HG03103 (cell line): ENCODE measurements around the gene RNF150.
"Not testable (repeated sequence)": the region's sequence is repeated elsewhere in the genome, so short reads cannot be mapped to it uniquely, and the experiment has no call there.

Experiments used
- ATAC-seq: cut with Tn5 transposase; IDR thresholded peaks from one replicate; pipeline ENCODE4 v1.9.1; 2021; ENCODE audit warnings: low read depth; ENCODE audit not compliant: unreplicated experiment

RNF150 gene

DNA sequence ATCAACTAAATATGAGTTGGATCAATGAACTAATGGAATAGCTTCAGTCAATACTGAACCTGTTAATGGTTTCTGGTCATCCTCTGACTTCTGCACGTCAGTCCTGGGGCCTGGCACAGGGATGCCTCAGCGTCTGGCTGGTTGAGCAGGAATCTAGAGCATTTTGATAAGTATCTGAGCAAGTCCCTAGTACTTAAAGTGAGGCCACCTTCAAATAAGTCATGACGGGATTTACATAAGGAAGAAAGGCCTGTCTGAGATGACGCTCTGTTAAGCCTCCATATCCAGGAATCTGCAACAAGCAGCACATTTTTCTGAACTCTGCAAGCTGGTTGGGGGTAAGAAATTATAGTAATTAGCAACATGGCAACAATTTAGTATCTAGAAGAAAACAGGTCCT, 293.9 kb downstream of the RNF150 start:
- ATAC-seq: no peak

DNA sequence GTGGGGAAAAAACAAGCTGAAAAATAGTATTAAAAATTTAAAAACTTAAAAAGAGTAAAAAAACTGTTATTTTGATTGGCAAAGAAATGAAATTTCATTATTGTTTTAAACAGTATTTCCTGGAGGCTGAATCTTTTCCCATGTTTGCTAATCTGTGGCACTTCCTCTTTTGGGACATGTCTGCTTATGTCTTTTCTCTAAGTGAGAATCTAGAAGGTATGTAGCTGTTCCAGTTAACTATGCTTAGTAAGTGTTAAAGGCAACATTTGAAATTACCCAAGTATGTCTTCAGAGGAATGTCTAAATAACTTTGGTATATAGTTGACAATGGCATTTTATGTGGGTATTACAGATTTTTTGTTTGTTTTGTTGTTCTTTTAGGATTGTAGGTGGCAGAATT, 295.5 kb downstream of the RNF150 start:
- ATAC-seq: no peak

DNA sequence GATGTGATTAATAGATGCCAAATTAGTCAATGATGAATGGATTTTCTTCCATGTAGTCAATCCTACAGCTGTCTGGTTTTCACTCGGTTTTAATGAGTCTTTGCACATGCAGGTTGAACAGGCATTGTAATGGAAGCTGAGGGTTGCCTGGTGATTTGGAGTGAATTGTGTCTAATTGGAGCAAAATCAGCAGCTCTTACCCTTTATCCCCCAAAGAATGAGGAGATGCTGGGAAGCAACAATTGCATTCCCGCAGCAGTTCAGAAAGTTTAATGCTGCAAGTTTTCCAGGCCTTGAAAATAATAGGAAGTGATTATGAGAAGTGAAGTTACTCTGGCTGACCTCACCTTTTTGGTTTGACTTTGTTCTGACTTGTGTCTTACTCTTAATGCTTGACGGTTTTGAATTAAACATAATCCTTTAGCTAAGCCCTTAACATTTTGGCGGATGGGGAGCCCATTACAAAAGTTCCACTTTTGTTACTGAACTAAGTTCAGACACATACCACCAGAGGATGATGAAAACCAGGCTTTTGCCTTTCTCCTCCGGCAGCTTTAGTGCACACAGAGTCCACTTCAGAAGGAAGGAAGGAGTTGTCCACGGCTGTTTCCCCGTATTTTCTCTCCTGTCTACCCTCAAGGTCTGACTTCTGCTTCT, 298.3 kb downstream of the RNF150 start:
- no peak for ATAC-seq

DNA sequence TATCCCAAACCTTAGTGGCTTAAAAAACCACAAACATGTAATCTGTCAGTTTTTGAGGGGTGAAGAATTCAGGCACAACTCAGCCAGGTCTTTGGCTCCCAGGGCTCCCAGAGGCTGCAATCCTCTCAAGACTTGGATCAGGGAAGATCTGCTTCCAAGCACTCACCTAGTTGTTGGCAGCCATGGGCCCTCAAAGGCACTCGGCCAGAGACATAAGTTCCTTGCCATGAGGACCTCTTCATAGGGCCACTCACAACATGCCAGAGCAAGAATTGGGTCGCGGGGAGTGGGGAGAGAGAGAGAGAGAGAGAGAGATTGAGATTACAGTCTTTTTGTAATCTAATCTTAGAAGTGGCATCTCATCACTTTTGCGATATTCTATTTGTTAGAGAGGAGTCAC, 300.0 kb downstream of the RNF150 start:
- no peak for ATAC-seq

DNA sequence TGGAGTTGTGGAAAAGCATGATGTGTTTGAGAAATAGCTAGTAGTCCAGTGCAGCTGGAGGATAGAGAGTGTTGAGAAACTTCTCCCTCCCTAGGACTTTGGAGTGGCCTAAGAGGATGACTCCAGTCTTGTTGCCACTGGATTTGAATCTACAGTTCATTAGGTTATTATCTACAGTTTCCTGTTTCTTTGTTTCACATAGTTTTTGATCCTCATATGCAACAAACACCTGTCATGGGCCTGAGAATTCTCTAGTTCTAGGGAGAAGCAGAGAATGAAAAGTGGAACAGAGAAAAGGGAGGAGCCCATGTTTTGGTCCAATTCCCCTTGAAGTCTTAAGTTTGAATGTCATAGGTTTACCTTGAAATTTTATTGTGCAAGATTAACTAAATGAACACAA, 303.4 kb downstream of the RNF150 start:
- peak; percentile 93 for ATAC-seq

DNA sequence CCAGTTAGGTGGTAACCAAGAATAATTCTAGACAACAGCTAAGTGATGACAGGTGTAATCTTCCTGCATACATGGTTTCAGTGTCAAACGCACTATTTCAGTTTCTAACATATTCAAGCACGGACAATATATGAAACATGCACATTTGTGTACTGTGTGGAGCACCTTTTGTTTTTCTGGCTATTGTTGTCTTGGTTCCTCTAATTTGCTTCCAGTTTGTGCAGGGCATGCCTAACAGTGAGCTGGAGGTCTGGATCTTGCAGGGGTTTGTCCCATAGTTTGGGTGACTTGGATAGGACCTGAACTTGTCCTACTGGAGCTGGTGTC, 306.6 kb downstream of the RNF150 start:
- no peak for ATAC-seq

DNA sequence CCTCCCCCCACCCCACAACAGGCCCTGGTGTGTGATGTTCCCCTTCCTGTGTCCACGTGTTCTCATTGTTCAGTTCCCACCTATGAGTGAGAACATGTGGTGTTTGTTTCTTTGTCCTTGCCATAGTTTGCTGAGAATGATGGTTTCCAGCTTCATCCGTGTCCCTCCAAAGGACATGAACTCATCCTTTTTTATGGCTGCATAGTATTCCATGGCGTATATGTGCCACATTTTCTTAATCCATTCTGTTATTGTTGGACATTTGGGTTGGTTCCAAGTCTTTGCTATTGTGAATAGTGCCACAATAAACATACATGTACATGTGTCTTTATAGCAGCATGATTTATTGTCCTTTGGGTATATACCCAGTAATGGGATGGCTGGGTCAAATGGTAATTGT, 312.7 kb downstream of the RNF150 start:
- not testable (repeated sequence) for ATAC-seq

DNA sequence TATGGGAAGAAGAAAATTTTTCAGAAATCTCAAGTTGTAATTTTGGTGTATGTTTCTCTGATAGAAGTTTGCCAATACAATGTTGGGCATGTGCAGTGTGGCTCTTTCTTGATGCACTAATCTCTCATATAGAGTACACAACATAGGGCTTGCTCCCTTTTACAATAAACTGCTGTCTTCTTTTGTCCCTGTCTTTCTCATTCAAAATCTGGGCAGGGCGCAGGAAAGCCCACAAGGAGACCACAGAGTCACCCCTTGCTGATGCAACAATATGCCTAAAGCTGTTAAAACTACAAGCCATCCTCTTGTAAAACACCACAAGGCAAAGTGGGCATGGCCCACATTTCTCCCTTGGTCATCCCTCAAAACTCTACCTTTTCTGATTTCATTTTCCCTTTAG, 313.7 kb downstream of the RNF150 start:
- no peak for ATAC-seq

DNA sequence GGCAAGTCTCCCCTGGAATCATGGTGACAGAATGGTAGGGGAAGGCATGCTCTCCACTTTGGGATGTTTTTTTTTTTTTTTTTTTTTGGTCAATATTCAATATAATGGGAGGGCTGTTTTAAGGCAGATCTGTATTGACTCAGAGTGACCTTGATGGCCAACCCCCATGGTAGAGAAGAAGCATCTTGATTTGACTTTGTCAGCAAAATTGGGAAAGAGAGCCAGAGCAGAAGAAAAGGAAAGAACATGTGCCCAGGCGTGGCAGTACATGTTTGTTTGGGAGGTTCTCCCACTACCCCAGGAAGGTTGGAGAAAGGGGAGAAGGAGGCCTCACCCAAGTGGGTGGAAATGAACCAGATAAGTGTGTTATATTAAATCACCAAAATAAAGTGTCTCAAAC, 314.8 kb downstream of the RNF150 start:
- ATAC-seq: no peak

DNA sequence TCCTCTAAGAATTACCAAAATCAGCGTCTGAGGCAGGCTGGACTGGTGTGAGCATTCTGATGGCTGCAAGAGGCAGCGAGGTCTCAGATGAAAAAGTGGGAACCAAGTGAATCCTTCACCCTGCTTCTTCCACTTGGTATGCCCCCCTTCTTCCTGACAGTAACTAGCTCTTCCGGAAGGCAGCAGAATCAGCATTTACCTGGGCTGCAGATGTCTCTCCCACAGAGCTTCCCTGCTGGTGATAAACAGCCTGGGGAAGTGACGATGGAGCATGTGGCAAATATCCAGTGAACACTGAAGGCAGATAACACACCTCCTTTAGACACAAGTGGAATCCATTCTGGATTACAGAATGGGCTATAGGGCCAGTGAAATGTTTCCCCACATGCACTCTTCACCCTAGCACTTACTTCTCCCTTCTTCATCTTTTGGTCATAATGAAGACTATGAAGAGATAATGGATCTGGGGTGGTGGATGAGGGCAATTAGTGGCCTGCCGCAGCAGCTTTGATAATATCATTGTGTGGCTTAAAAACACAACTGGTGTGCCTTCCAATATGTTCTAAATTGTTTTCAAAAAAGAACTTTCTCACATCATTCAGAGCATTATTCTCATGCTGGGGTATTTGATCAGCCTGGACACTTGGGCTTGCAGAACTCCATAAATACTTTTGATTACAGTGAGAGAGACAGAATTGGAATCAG, 316.3 kb downstream of the RNF150 start:
- no peak for ATAC-seq

DNA sequence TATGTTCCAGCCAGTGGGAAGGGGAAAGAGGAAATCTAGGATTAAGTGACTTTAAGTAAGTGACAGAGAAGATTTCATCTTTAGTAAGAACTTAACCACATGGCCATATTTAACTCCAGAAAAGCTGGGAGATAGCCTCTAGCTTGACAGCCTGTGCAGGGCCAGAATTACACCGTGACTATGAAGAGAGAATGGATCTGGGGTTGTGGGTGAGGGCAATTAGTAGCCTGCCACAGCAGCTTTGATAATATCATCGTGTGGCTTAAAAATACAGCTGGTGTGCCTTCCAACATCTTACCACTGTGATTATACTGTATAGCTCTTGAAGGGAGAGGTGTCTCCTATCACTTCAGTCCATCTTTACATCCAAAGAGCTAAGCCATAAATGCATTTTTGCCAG, 319.5 kb downstream of the RNF150 start:
- ATAC-seq: no peak

DNA sequence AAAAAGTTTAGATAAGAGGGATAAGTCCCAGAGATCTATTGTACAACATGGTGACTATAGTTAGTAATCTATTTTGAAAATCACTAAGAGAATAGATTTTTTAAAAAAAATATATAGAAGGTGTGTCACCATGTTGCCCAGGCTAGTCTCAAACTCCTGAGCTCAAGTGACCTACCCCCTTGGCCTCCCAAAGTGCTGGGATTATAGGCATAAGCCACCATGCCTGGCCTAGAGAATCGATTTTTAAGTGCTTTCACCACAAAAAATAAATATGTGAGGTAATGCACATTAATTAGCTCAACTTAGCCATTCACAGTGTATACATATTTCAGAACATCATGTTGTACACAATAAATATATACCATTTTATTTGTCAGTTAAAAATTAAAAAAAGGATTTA, 320.4 kb downstream of the RNF150 start:
- no peak for ATAC-seq

DNA sequence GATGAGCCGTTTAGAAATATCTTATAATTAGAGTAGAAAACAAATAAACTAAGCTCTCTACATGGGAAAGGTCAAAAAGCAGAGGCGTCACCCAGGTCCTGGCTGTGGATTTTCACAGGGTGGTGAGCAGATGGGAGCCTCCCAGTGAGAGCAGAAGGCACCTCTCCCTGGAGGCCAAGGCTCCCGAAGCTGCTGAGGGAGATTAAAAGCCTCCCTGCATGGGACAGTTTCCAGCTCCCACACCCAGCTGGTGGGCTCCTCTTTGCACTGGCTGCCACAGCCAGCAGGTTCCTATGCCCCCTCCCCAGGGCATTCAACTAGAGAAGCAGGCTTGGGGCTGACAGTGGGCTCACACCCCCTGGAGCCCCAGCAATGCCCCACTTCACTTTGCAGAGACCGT, 321.8 kb downstream of the RNF150 start:
- ATAC-seq: no peak

DNA sequence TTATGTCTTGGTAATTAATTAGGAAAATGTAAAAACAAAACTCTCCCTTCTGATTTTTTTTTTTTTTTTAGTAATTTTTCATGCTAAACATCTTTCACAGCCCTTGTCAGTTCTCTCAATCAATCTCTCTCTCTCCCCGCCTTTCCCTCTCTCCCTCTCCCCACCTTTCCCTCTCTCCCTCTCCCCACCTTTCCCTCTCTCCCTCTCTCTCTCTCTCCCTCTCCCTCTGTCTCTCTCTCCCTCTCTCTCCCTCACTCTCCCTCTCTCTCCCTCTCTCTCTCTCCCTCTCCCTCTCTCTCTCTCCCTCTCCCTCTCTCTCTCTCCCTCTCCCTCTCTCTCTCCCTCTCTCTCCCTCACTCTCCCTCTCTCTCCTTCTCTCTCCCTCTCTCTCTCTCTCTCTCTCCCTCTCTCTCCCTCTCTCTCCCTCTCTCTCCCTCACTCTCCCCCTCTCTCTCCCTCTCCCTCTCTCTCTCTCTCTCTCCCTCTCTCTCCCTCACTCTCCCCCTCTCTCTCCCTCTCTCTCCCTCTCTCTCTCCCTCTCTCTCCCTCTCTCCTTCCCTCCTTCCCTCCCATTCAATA, 322.6 kb downstream of the RNF150 start:
- ATAC-seq: not testable (repeated sequence)
